ENCODE results near the gene OR6X1. TPM values are rescaled to one million over a fixed set of nuclear protein-coding genes. Genes with fewer than 3 reads are reported as not detected.
"Not testable (repeated sequence)": the region's sequence is repeated elsewhere in the genome, so short reads cannot be mapped to it uniquely, and the experiment has no call there.

The OR6X1 gene
- total RNA-seq, 8 experiments from 2014 or later = 0.18 to 0.57 TPM; not detected in 6

DNA sequence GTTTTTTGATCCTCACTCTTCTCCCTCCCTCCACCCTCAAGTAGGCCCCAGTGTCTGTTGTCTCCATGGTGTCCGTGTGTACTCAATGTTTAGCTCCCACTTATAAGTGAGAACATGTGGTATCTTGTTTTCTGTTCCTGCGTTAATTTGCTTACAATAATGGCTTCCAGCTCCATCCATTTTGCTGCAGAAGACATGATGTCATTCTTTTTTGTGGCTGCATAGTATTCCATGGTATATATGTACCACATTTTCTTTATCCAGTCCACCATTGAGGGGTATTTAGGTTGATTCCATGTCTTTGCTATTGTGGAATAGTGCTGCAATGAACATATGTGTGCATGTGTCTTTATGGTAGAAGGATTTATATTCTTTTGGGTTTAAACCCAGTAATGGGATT, 6.0 kb downstream of the OR6X1 start:
- in situ Hi-C loops (cut with MboI; ENCODE audit: low pct_unique_long_range_greater_than_20kb in 2 of 9, low sequenced_read_pairs in 9 of 9, unreplicated experiment in 9 of 9); H3K4me1 ChIP-seq (replicated peaks in 1 of 2); H3K4me3 ChIP-seq; ATAC-seq (replicated peaks in 6 of 8); H3K27ac ChIP-seq: not testable (repeated sequence)
- WGBS, 10 experiments = 20 to 100% (median 100%) methylated on average over 1 to 2 of the region's 2 CpGs; no CpG with 5 or more reads in 5 of the 10 experiments

GRCh38 chr11:123745764-123746451, 8.4 kb downstream of the OR6X1 start:
- Histone ChIP-seq H3K4me3 (no peak overlapping the region), H3K27ac (no peak overlapping the region), H3K4me1 (replicated peaks in 1 of 2) (peaks cover 6 to 10% of the 10 kb centered on the region in 2 donors)
- WGBS, 10 experiments = 42 to 92% (median 62%) methylated on average over 1 to 2 of the region's 2 CpGs; no CpG with 5 or more reads in 3 of the 10 experiments
- in situ Hi-C loops (cut with MboI; ENCODE audit: low pct_unique_long_range_greater_than_20kb in 2 of 9, low sequenced_read_pairs in 9 of 9, unreplicated experiment in 9 of 9) = no loop called here
- no peak for ATAC-seq (replicated peaks in 6 of 8)

DNA sequence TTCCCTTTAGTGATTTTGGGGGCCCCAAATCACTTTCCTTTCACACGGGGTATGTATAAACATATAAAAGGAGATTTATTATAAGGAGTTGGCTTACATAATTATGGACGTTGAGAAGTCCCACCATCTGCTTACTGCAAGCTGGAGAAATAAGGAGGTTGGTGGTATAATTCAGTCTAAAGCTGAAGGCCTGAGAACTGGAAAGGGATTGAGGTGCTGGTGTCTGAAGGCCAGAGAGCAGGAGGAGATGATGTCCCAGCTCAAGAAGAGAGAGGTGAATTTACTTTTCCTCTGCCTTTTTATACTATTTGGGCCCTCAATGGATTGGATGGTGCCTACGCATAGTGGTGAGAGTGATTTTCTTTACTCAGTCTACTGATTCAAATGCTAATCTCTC, 11.6 kb downstream of the OR6X1 start:
- H3K4me3 ChIP-seq = peak overlapping the region; percentile 62 to 96 (median 79)
- peaks cover 16 to 22% of the 10 kb centered on the region in 2 donors for H3K4me1 ChIP-seq (replicated peaks in 1 of 2)
- peak overlapping the region in 1 of 2 donors; percentile 7 for H3K27ac ChIP-seq
- 0 to 100% (median 35%) methylated on average over 1 to 3 of the region's 3 CpGs for WGBS, 10 experiments
- in situ Hi-C loops (cut with MboI; ENCODE audit: low pct_unique_long_range_greater_than_20kb in 2 of 9, low sequenced_read_pairs in 9 of 9, unreplicated experiment in 9 of 9) = no loop called here
- ATAC-seq (replicated peaks in 6 of 8) = no peak

GRCh38 chr11:123742031-123742723, 12.1 kb downstream of the OR6X1 start:
- in situ Hi-C loops (cut with MboI; ENCODE audit: low pct_unique_long_range_greater_than_20kb in 2 of 9, low sequenced_read_pairs in 9 of 9, unreplicated experiment in 9 of 9) = no loop called here
- H3K4me1 ChIP-seq (replicated peaks in 1 of 2) = peaks cover 16 to 22% of the 10 kb centered on the region in 2 donors
- WGBS, 10 experiments = 0 to 25% (median 7%) methylated on average over 8 to 12 of the region's 12 CpGs
- peak overlapping the region; percentile 92 to 96 for H3K27ac ChIP-seq
- ATAC-seq (replicated peaks in 6 of 8) = peak in 5 of 8 experiments; percentile 5 to 20 (median 10)
- H3K4me3 ChIP-seq = peak overlapping the region; percentile 62 to 96 (median 79)

GRCh38 chr11:123741159-123742030, 12.9 kb downstream of the OR6X1 start, which contains the start of gene ZNF202:
ZNF202 (minus strand) TSS chr11:123741660; CDS start chr11:123730888, 10,772 bp downstream.
- Histone ChIP-seq H3K4me3 (peak within 1 kb of the TSS; percentile 62 to 96 (median 79)), H3K4me1 (replicated peaks in 1 of 2) (peaks cover 16 to 22% of the 10 kb centered on the region in 2 donors), H3K27ac (peak within 1 kb of the TSS; percentile 92 to 96)
- peak; percentile 89 to 96 (median 93) for ATAC-seq (replicated peaks in 6 of 8)
- in situ Hi-C loops (cut with MboI; ENCODE audit: low pct_unique_long_range_greater_than_20kb in 2 of 9, low sequenced_read_pairs in 9 of 9, unreplicated experiment in 9 of 9) = no loop called here
- 0 to 3% (median 0%) methylated on average over 1 to 12 of the region's 67 CpGs for WGBS, 10 experiments

DNA sequence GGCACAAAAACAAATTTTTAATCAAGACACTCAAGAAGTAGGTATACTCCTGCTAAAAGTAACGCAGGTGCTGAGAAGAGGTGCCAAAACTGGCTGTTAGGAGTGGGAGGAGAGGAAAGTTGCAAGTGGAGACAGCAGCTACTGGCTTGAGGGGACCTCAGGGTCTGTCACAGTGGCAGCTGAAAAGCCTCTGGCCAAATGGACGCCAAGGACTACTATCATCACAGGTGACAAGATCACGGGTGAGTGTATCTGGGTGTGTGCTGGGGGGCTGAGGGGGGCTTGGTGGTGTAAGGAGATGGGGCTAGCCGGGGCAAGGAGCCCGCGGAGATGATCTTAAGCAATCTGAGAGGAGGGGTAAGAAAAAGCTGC, 13.5 kb downstream of the OR6X1 start:
- peak in 7 of 8 experiments; percentile 4 to 30 (median 15) for ATAC-seq (replicated peaks in 6 of 8)
- in situ Hi-C loops (cut with MboI; ENCODE audit: low pct_unique_long_range_greater_than_20kb in 2 of 9, low sequenced_read_pairs in 9 of 9, unreplicated experiment in 9 of 9) = no loop called here
- 0% methylated on average over 1 to 2 of the region's 6 CpGs; no CpG with 5 or more reads in 4 of the 10 experiments for WGBS, 10 experiments

GRCh38 chr11:123738374-123738773, 15.9 kb downstream of the OR6X1 start:
- Histone ChIP-seq H3K4me3 (no peak overlapping the region), H3K27ac (no peak overlapping the region), H3K4me1 (replicated peaks in 1 of 2) (peaks cover 16 to 22% of the 10 kb centered on the region in 2 donors)
- in situ Hi-C loops (cut with MboI; ENCODE audit: low pct_unique_long_range_greater_than_20kb in 2 of 9, low sequenced_read_pairs in 9 of 9, unreplicated experiment in 9 of 9) = no loop called here
- no peak for ATAC-seq (replicated peaks in 6 of 8)
- 0 to 60% (median 0%) methylated on average over 1 to 2 of the region's 2 CpGs; no CpG with 5 or more reads in 2 of the 10 experiments for WGBS, 10 experiments

More for the DNA sequence above, 13.5 kb downstream of the OR6X1 start:
- H3K27ac ChIP-seq = peak overlapping the region; percentile 92 to 96
- H3K4me3 ChIP-seq = peak overlapping the region; percentile 62 to 96 (median 79)
- peaks cover 16 to 22% of the 10 kb centered on the region in 2 donors for H3K4me1 ChIP-seq (replicated peaks in 1 of 2)

- ATAC-seq (replicated peaks in 6 of 8) = no peak
- no peak overlapping the region for H3K4me3 ChIP-seq
- H3K4me1 ChIP-seq (replicated peaks in 1 of 2) = peaks cover 10 to 12% of the 10 kb centered on the region in 2 donors
- WGBS, 10 experiments = 35 to 100% (median 92%) methylated on average over 1 to 3 of the region's 3 CpGs
- in situ Hi-C loops (cut with MboI; ENCODE audit: low pct_unique_long_range_greater_than_20kb in 2 of 9, low sequenced_read_pairs in 9 of 9, unreplicated experiment in 9 of 9) = no loop called here
- no peak overlapping the region for H3K27ac ChIP-seq
Observed at GRCh38 chr11:123736769-123737168, 17.5 kb downstream of the OR6X1 start.

- Histone ChIP-seq H3K4me3 (no peak overlapping the region), H3K27ac (no peak overlapping the region), H3K4me1 (replicated peaks in 1 of 2) (no peaks in the 10 kb centered on the region)
- 17 to 100% (median 85%) methylated on average over 1 to 6 of the region's 8 CpGs for WGBS, 10 experiments
- in situ Hi-C loops (cut with MboI; ENCODE audit: low pct_unique_long_range_greater_than_20kb in 2 of 9, low sequenced_read_pairs in 9 of 9, unreplicated experiment in 9 of 9) = no loop called here
- ATAC-seq (replicated peaks in 6 of 8) = no peak
Observed at GRCh38 chr11:123729602-123730001, 24.7 kb downstream of the OR6X1 start.

- no peak for ATAC-seq (replicated peaks in 6 of 8)
- H3K4me3 ChIP-seq = no peak overlapping the region
- no peak overlapping the region for H3K27ac ChIP-seq
- H3K4me1 ChIP-seq (replicated peaks in 1 of 2) = no peaks in the 10 kb centered on the region
- in situ Hi-C loops (cut with MboI; ENCODE audit: low pct_unique_long_range_greater_than_20kb in 2 of 9, low sequenced_read_pairs in 9 of 9, unreplicated experiment in 9 of 9) = no loop called here
- WGBS, 10 experiments = 83 to 100% (median 97%) methylated on average over 1 to 17 of the region's 23 CpGs; no CpG with 5 or more reads in 1 of the 10 experiments
Observed at GRCh38 chr11:123725995-123726655, 28.2 kb downstream of the OR6X1 start.

GRCh38 chr11:123719452-123719851, 34.9 kb downstream of the OR6X1 start:
- Histone ChIP-seq H3K27ac (no peak overlapping the region), H3K4me1 (replicated peaks in 1 of 2) (peaks cover 0 to 8% of the 10 kb centered on the region in 2 donors), H3K4me3 (no peak overlapping the region)
- 0 to 80% (median 67%) methylated on average over 1 of the region's 1 CpG; no CpG with 5 or more reads in 1 of the 10 experiments for WGBS, 10 experiments
- in situ Hi-C loops (cut with MboI; ENCODE audit: low pct_unique_long_range_greater_than_20kb in 2 of 9, low sequenced_read_pairs in 9 of 9, unreplicated experiment in 9 of 9) = loop anchor here in 3 of 9 experiments (25.0 kb wide), 2 partner anchors 107 to 132 kb away; no protein-coding TSS in a partner anchor
- peak in 3 of 8 experiments; percentile 32 to 86 (median 62) for ATAC-seq (replicated peaks in 6 of 8)

DNA sequence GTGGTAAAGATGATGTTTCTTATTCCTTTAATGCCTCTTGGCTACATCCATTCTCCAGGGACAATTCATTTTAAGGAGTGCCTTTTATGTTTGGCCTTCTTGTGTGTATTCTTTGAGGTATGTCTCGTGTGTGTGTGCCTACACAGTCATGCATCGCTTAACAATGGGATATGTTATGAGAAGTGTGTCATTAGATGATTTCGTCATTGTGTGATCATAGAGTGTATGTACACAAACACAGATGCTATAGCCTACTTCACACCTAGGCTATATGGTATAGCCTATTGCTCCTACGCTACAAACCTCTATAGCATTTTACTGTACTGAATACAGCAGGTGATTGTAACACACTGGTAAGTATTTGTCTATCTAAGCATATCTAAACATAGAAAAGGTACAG, 35.8 kb downstream of the OR6X1 start:
- ATAC-seq (replicated peaks in 6 of 8) = no peak
- Histone ChIP-seq H3K27ac (no peak overlapping the region), H3K4me3 (no peak overlapping the region), H3K4me1 (replicated peaks in 1 of 2) (peaks cover 0 to 8% of the 10 kb centered on the region in 2 donors)
- in situ Hi-C loops (cut with MboI; ENCODE audit: low pct_unique_long_range_greater_than_20kb in 2 of 9, low sequenced_read_pairs in 9 of 9, unreplicated experiment in 9 of 9) = loop anchor here in 3 of 9 experiments (25.0 kb wide), 2 partner anchors 106 to 131 kb away; no protein-coding TSS in a partner anchor
- WGBS, 10 experiments = 67 to 100% (median 100%) methylated on average over 1 to 4 of the region's 4 CpGs; no CpG with 5 or more reads in 1 of the 10 experiments

Data from motor neuron (in vitro differentiated cells).